Tibial nerve (tissue), 3 donors: ENCODE measurements around the gene NMRK2.

Experiments used
- POLR2A ChIP-seq, 2 donors: fragments of 450-650 bp; IDR thresholded peaks; one replicate each; pipeline ENCODE4 v1.6.1; 2017; ENCODE audit warnings: antibody characterized with exemption in 2 of 2, mild to moderate bottlenecking in 2 of 2, moderate library complexity in 2 of 2
- TF ChIP-seq, protein P1 (sequence below), 5 experiments: fragments of 200-600 bp in 3 of 5; fragments of 450-650 bp in 2 of 5; sonication (generic) in 3 of 5; IDR thresholded peaks; one replicate each; pipeline ENCODE4 v1.5.1; 2016 to 2019; ENCODE audit warnings: antibody characterized with exemption in 5 of 5, mild to moderate bottlenecking in 3 of 5, moderate library complexity in 2 of 5

DNA sequence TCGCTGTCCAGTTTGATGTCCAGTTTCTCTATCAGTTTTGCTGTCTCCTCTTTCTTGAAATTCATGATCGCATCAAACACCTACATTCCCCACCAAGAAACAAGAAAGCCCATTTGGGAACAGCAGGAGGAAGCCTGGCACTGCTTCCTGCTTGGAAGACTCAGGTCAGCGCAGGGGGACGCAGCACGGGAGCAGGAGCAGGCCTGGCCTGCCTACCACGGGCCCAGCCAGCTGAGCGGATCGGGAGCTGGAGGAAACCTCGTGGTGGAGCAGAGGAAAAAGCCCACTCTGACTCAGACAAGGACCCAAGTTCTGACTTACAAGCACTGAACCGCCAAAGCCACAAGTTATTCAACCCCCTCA, 48.5 kb downstream of the NMRK2 start:
- TF ChIP-seq, protein P1, sequence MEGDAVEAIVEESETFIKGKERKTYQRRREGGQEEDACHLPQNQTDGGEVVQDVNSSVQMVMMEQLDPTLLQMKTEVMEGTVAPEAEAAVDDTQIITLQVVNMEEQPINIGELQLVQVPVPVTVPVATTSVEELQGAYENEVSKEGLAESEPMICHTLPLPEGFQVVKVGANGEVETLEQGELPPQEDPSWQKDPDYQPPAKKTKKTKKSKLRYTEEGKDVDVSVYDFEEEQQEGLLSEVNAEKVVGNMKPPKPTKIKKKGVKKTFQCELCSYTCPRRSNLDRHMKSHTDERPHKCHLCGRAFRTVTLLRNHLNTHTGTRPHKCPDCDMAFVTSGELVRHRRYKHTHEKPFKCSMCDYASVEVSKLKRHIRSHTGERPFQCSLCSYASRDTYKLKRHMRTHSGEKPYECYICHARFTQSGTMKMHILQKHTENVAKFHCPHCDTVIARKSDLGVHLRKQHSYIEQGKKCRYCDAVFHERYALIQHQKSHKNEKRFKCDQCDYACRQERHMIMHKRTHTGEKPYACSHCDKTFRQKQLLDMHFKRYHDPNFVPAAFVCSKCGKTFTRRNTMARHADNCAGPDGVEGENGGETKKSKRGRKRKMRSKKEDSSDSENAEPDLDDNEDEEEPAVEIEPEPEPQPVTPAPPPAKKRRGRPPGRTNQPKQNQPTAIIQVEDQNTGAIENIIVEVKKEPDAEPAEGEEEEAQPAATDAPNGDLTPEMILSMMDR (IDR thresholded peaks at IDR 0.05): no peak
- no peak for TF ChIP-seq POLR2A (IDR thresholded peaks at IDR 0.05)
